GM19397 (cell line): ENCODE data around the gene FYB1.

Experiments
- ATAC-seq: cut with Tn5 transposase; IDR thresholded peaks from one replicate; pipeline ENCODE4 v1.9.1; 2021; ENCODE audit warnings: mild to moderate bottlenecking, moderate library complexity; ENCODE audit not compliant: unreplicated experiment

FYB1 gene

DNA sequence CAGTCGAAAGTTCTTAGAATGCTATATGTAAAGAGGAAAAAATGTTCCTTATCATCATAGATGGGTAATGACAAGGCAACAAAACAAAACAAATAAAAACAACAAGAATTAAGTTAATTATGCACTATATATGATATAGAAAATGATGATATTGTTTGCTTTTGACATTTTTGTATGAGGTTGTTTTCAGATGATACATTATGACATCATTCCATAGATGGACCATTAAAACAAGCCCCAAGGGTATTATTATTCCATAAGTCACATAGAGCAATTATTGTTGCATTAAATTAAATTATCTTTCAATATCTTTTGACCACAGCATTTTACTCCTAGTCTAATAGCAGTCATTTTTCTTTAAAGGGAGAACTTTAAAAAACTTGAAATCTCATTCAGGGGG is 88.6 kb downstream of the FYB1 start:
- no peak for ATAC-seq

DNA sequence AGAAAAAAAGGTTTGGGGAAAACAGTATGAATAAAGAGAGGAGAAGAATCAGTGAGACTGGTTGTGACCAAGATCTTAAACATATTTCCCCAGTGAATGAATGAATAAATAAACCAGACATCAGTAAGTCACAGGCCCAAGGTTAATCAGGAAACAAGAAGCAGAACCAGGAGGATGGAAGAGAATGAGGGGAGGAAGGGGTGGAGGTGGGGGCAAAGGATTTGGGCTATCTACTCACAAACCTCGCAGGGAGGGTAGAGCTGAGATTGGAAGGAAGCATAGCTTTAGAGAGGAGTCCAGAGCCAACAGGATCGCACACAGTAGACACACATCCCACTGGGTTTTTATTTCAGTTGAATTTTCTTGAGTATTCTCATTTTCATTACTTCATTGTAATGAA is 97.4 kb downstream of the FYB1 start:
- no peak for ATAC-seq

GRCh38 chr5:39121315-39121714 is 98.0 kb downstream of the FYB1 start:
- ATAC-seq, result no peak

GRCh38 chr5:39120052-39120420 is 99.3 kb downstream of the FYB1 start:
- no peak for ATAC-seq

DNA sequence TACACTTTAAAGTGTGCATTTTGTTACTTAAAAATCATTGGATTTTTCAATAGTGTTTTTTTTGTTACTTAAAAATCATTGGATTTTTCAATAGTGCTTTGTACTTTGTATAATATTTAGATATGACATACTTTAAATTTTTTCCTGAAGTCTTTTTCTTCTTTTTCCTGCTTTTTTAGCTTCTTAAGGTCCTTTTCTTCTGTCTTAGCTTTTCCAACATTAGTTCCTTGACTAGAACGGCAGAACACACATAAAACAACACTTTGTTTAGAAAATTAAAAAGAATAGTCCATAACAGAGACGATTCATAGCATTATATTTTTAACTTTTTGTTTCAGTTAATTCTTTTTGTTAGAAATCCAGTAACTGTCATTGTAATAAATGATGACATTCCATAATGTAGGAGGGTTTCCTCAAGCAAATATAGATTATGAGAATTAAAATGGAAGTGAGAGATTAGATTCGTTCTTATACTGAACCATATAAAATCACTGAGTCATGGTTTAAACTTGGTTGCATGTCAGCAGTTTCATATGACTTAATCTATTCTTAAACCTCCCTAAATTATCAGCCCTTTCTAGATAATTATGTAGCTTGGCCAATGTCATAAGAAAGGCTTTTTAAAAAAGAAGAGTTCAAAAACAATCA is 99.8 kb downstream of the FYB1 start:
- ATAC-seq, result no peak

DNA sequence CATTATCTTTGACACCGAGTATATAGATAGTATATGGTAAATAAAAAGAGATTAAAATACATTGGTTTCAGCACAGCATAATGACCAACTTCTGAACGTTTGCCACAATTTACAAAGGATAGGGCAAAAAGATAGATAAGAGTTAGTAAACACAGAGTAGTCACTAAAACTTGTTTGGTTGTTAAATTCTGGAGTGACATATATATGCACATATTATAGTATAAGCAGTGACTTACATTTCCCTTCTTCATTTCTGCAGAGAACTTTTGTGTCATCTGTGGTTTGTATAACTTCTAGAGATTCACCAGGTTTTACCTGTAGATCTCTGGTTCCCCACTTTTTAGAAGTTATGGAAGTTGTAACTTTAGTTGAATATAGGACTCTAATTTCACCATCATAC is 100.7 kb downstream of the FYB1 start:
- ATAC-seq, result no peak

- no peak for ATAC-seq
These were observed 102.0 kb downstream of the FYB1 start for GRCh38 chr5:39117401-39117800.

DNA sequence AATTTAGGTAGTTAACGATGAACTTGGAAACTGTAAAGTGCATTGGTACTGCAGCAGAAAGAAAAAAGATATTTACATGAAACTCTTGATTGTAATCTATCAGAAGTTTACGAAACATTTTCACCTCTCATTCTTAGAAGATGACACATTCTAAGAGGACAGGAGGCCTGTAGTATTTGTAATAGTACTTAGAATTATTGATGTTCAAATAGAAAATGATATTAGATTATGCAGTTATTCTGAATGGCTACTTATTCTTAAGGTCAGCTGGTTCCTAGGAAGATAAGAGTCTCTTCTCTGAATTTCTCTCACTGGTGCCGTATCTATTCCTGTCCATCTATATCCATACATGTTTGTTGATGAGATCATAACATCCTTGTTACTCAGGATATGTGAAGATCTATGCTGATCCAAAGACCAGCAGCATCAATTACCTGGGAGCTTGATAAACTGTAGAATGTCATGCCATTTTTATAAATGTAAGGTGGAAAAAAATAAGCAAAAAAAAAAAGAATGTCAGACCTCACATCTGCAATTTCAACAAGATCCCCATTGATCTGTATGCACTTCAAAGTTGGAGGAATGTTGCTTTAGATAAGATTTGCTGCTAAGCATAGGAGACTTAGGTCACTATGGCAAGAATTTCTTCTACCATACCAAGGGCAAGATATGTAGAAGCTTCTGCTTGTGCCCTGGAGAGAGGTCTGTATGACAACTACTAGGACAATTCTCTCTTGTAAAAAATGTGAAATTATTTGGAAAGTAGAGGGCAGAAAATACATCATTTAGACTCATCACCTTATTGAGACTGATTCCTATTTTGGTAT is 102.8 kb downstream of the FYB1 start:
- no peak for ATAC-seq

- no peak for ATAC-seq
These were observed 103.6 kb downstream of the FYB1 start for GRCh38 chr5:39115644-39116343.

DNA sequence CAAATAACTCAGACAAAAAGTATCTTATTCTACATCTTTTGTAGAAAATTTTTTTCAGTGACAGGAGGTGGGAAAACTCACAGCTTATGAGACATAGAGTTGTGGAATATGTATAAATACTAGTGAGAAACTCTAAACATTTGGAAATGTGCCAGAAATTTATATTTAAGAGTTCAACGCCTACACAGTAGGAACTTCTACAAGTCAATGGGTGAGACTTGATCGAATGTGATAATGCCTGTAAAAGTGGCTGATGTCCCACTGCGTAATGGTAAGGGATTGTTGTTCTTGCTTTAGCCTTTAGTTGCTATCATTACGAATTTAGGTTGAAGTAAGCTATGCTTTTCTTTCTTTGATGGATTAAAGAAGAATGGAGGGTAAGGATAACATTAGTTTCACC is 105.2 kb downstream of the FYB1 start:
- ATAC-seq, result no peak

GRCh38 chr5:39113354-39113953 is 105.9 kb downstream of the FYB1 start:
- no peak for ATAC-seq

DNA sequence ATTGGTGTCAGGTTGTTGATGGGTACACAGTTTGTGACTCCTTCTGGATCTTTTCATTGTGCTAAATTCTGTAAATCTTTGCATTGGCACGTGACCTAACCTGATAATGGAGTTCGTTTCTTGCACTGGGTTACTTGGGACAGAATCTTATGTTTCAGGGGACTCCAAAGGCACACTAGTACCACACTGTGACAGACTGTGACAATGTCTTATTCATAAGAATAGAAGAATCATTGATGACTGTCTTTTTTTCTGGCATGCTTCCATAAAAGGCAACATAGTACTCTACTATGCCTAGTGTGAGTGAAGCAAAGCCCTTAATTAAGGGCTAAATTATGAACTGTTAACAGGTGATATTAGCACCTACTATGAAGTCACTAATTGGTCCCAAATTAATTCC is 109.8 kb downstream of the FYB1 start:
- no peak for ATAC-seq

- no peak for ATAC-seq
These were observed 110.4 kb downstream of the FYB1 start for GRCh38 chr5:39108987-39109386.

- ATAC-seq, result no peak
These were observed 112.0 kb downstream of the FYB1 start for GRCh38 chr5:39107350-39107749.

DNA sequence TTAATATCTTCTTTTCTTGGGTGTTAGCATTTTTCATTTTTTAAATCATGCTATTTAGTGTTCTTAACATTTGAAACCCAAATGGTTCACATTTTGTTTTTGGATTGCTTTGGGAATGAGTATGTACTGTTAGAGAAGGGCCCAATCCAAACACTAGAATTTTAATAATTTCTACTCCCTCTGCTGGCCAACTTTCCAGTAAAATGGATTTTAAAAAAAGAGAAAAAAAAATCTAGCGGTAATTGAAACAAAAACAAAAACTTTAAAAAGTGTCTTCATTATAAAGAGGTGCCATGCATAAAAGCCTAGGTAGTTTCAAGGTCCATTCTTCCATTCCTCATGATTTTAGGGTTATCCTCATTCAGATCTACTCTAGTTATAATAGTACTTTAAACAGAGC is 113.0 kb downstream of the FYB1 start:
- no peak for ATAC-seq

DNA sequence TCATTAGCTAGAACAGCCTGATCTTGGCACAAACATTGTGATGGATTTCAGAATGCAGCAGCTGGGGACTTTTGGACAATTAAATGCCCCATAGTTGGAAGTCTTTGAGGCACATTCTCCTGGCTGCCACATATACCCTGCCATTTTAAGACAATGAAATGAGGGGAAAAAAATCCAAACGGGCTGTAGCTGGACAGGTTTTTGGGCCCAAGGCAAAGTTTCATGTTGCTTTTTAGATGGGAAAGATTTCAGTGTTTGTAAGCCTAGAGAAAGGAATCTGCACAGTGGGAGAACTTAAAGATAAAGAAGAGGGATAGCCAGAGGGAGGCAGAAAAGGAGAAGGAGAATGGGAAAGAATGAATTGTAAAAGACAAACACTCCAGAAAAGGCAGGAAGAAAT is 115.1 kb downstream of the FYB1 start:
- ATAC-seq, result no peak

DNA sequence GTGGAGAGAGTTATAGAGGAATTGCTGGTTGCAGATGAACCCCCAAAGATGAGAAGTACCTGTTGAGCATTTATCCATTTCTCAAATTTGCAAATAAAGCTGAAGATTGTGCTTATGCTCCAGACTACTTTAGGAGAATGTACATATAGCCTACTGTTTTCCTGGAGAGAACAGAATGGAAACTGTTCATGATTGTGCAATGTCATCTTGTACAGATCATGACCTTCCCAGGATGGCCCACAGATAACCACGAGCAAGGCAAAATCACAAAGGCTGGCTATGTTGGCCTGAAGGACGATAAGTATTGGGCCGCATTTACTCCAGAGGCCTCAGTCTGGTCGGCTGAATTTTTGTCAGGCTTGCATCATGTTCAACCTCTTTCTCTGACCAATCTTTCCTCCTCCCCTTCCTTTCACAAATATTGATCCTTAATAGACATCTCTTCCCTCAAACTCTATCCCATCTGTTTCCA is 116.6 kb downstream of the FYB1 start:
- ATAC-seq, result no peak

- no peak for ATAC-seq
These were observed 118.4 kb downstream of the FYB1 start for GRCh38 chr5:39100851-39101396.

DNA sequence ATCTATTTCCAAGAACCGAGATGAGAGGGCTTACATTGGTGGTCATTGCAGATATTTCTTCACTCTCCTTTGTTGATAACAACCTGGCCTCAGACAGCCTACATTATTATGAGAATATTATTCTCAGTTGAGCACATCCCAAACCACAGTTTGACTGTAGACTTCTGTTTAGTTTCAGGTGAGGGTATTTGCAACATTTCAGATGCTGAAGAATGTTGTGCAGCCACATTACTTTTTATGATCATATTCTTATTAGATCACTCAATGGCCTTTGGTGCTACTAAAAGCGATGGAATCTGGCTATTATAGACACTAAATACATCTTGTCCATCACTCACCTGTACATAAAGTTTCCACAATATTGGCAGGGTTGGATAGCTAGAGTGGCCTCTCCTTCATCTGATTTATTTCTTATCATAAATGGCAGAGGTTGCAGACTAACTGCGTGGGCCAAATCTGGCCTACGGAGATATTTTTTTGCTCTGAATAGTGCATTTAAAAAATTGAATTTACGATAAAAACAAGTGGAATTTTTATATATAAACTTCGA is 119.0 kb downstream of the FYB1 start:
- ATAC-seq, result no peak

DNA sequence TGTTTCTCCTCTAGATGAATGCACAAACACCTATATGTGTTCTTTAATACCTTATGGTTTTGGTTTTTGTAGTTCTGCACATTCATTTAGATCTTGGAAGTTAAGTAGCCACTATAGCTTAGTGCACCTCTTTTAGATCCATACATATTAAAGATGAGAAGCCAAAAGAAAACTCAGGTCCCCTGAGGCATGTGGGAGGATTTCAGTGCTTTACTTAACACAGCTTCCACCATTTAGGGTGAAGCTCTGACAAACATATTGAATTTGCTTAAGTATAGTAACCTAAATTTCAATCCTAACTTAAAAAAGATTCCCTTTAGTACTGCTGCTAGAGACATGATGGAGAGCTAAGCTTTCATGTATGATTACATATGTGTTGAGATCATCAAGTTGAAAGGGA is 119.5 kb downstream of the FYB1 start:
- no peak for ATAC-seq

DNA sequence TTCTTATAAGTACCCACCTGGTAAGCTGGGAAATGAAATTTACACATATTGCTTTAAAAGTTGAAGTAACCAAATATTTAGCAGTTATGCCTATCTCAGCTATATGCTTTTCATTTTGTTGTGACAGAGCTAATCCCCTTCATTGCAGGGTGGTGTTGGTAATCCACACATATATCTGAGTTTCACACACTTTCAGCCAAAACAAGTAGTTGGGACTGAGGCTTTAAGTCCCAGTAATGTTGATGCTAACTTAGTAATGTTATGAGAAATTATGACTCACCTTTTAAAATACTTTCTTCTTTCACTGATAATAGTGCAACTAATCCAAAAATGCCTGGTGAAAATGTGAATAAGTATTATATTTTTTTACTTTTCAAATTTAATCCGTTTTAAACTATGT is 126.0 kb downstream of the FYB1 start:
- no peak for ATAC-seq
